MG63 (cell line): ENCODE data around the gene SNAPC3. TPM values are rescaled to one million over a fixed set of nuclear protein-coding genes. Genes with fewer than 3 reads are reported as not detected.
A peak's percentile ranks its signal among the peaks of the same experiment; 100 is the strongest.
"Not testable (repeated sequence)": the region's sequence is repeated elsewhere in the genome, so short reads cannot be mapped to it uniquely, and the experiment has no call there.

Experiments
- DNase-seq: peaks from one replicate; pipeline ENCODE4 v3.0.0-alpha.2; 2020
- H3K27me3 ChIP-seq: fragments of 250-450 bp; sonication (Bioruptor Pico); 2 replicates; pipeline ENCODE4 v1.5.1; 2020; ENCODE audit warnings: mild to moderate bottlenecking, moderate library complexity
- H3K36me3 ChIP-seq: fragments of 250-450 bp; sonication (Bioruptor Pico); 2 replicates; pipeline ENCODE4 v1.5.1; 2020; ENCODE audit warnings: mild to moderate bottlenecking, moderate library complexity
- H3K4me3 ChIP-seq: fragments of 250-450 bp; sonication (Bioruptor Pico); 2 replicates; pipeline ENCODE4 v1.5.1; 2020; ENCODE audit warnings: mild to moderate bottlenecking, moderate library complexity
- H3K9me3 ChIP-seq: fragments of 250-450 bp; sonication (Bioruptor Pico); 2 replicates; pipeline ENCODE4 v1.5.1; 2020; ENCODE audit warnings: mild to moderate bottlenecking, moderate library complexity
- total RNA-seq: library from RNA; depleted of rRNA; stranded (reverse); fragments of >200 nt; shearing (Covaris generic); gene quantifications from 2 replicates; pipeline ENCODE4 v1.2.3, GENCODE V29; 2014; ENCODE audit warnings: low replicate concordance

Gene SNAPC3
- total RNA-seq, 1 experiment from 2014 or later = 132 TPM

DNA sequence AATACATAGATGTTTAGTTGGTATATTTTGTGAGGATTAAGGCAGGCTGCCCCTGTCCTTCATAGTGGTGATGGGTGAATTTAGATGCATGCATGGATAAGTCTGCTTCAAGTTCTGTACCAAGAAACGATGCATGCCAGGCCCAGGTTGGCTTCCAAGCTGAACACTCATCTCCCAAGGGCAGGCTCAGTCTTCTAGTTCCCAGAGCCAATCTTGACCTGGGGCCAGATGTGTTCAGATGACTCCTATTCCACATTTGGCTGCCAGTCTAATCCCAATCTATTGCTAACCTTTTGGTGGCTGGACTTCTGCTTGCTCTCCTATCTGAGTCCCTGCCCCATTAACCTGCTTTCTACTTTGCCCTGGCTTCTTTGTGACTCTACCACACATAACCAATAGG lies 18.5 kb upstream of the SNAPC3 start:
- no peak overlapping the region for H3K4me3 ChIP-seq
- H3K36me3 ChIP-seq = no peaks in the 10 kb centered on the region
- H3K9me3 ChIP-seq = peaks cover 10% of the 10 kb centered on the region
- peaks cover 5% of the 10 kb centered on the region; the same call in 1 of the 2 replicates for H3K27me3 ChIP-seq
- peak; percentile 96 for DNase-seq

DNA sequence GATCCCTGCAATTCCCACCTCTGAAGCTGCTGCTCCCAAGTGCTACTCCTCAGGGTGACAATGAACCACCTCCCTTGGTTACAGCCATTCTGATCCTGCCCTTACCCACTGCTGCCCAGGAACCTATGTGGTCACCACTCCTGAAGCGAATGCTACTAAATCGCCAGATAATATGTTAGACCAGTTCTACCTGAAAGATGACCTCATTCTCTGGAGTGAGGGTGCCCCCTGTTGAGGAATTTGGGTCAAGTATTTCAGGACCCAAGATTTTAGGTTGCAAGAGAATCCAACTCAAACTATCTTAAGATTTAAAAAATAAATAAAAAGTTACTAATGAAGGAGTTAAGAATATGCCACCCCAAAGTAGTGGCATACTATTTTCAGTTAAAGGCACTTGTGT lies 5.8 kb upstream of the SNAPC3 start:
- peak; percentile 58 for DNase-seq
- peaks cover 1% of the 10 kb centered on the region; the same call in 1 of the 2 replicates for H3K27me3 ChIP-seq
- no peak overlapping the region for H3K4me3 ChIP-seq
- H3K36me3 ChIP-seq = no peaks in the 10 kb centered on the region
- peaks cover 16% of the 10 kb centered on the region for H3K9me3 ChIP-seq

DNA sequence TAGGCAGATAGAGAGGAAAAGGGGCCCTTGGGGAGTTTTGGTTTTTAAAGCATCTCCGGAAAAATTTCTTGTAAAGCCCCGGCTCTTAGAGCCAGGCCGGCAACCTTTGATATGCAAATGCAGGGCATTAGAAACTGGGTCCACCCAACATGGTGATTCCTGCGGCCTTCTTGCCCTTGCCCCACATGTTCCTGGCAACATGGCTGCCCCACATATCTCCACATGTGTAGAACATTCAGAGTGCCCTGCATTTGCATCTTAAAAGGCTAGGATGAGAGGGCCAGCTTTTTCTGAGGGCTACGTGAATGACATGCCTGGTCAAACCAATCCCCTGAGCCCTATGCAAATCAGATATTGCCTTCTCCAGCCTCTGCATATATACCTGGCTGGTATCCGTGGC lies 5.0 kb upstream of the SNAPC3 start:
- Histone ChIP-seq H3K4me3 (no peak overlapping the region), H3K27me3 (no peaks in the 10 kb centered on the region), H3K9me3 (peaks cover 16% of the 10 kb centered on the region), H3K36me3 (no peaks in the 10 kb centered on the region)
- DNase-seq = no peak

DNA sequence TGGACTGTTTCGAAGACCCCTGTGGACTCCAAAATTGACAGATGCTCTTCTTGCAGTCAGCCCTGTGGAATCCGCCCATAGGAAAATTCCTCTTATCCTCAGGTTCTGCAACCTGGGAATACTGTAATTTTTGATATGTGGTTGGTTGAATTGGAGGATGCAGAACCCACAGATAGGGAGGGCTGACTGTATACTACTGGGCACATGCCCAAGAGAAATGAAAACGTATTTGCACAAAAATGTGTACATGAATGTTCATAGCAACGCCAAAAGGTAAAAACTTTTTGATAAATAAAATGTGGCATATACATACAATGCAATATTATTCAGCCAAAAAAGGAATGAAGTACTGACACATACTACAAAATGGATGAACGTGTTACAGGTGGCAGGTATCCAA lies 1.9 kb upstream of the SNAPC3 start:
- DNase-seq = no peak
- peaks cover 27% of the 10 kb centered on the region for H3K36me3 ChIP-seq
- H3K4me3 ChIP-seq = no peak overlapping the region
- H3K27me3 ChIP-seq = no peaks in the 10 kb centered on the region
- H3K9me3 ChIP-seq = no peaks in the 10 kb centered on the region

DNA sequence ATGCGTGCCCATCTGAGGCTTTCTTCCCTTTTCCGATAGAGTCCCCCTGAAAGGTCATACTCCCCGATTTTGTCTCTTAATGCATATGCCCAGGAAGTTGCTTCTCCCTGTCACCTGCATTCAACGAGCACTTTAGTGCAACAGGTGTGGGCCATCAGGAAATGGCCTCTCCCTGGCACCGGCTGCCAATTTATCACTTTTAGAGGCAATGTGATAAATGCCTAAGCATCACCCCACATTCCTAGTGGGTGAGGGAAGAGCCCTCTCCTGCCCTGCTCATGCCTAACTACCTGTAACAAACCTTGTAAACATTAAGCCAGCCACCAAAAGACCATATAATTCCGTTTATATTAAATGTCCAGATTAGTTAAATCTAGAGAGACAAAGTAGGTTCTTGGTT lies 1.1 kb upstream of the SNAPC3 start:
- peaks cover 34% of the 10 kb centered on the region for H3K36me3 ChIP-seq
- DNase-seq = no peak
- peak overlapping the region; percentile 92 for H3K4me3 ChIP-seq
- H3K9me3 ChIP-seq = no peaks in the 10 kb centered on the region
- H3K27me3 ChIP-seq = no peaks in the 10 kb centered on the region

DNA sequence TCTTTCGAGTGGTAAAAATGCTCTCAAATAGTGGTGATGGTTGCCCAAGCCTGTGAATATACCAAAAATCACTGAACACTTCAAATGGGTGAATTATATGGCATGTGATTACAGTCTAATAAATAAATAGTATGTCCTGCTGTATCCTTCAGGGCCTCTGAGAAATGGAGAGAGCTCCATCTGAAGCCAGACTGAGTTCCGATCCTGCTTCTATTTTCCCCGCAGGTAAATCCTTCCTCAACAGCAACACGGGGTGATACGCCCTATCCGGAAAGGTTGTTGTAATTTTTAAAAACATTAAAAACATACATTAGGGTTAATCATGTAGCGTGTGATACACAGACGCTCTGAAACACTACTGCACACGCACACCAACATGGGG lies 695 bp upstream of the SNAPC3 start:
- Histone ChIP-seq H3K27me3 (no peaks in the 10 kb centered on the region), H3K36me3 (peaks cover 39% of the 10 kb centered on the region), H3K4me3 (peak overlapping the region; percentile 92), H3K9me3 (no peaks in the 10 kb centered on the region)
- no peak for DNase-seq

DNA sequence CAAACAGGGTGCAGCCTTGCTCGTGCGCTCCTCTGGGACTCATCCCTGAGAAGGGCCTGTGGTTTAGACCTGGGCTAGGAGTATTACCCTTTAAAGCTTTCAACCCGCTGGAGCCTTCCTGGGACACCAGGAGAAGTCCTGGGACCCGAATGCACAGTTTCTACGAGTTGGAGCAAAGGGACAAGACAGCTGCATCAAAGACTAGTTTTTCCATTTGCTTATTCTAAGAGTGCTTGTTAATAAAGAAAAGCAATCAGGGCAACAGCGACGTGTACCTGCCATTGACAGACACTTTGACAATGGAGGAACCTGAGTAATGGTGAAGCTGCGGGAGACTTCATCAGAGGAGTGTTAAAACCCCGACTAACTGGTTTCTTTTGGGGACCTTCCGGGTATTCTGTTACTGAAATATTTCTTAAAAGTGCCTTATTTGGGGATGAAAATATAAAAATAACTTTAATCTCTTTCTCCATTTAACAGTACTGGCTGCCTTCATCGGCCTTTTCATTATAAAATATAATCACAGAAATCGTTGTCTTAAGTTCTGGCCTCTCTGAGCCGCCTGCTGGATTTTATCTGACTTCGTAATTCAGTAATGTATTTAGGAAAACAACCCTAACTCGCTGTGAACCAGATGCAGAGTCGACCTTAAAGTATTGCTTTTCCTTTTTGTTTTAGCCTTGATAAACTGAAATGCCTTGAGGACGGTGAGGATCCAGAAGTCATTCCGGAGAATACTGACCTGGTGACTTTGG lies 732 bp downstream of the SNAPC3 start:
- Histone ChIP-seq H3K27me3 (no peaks in the 10 kb centered on the region), H3K4me3 (peak overlapping the region; percentile 92), H3K9me3 (no peaks in the 10 kb centered on the region), H3K36me3 (peaks cover 50% of the 10 kb centered on the region)
- no peak for DNase-seq

DNA sequence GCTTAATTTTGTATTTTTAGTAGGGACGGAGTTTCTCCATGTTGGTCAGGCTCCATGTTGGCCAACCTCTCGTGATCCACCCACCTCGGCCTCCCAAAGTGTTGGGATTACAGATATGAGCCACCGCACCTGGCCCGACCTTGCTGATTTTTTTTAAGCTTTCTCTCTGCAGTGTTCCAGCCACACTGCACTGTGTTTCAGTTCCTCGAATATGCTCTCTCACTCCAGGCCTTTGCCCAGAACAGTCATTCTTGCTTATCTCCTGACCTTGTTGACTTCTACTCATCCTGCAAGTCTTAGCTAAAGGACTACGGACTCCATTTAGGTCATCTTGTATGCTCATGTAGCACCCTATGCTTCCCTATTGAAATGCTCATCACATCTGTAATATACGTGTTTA lies 3.3 kb downstream of the SNAPC3 start:
- Histone ChIP-seq H3K4me3 (no peak overlapping the region), H3K9me3 (no peaks in the 10 kb centered on the region), H3K27me3 (no peaks in the 10 kb centered on the region), H3K36me3 (peaks cover 75% of the 10 kb centered on the region)
- no peak for DNase-seq

DNA sequence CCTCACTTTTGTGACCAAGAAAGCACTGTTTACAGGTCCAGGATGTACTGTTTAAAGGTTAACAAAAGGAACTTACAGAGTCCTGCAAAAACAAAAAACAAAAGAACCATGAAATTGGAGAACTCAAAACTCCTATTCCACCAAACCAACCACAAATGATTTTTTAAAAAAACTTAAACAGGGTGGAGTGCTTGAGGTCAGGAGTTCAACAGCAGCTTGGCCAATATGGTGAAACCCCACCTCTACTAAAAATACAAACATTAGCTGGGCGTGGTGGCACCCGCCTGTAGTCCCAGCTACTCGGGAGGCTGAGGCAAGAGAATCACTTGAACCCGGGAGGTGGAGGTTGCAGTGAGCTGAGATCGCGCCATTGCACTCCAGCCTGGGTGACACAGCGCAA lies 5.0 kb downstream of the SNAPC3 start:
- H3K4me3 ChIP-seq, DNase-seq, H3K9me3 ChIP-seq, H3K27me3 ChIP-seq: not testable (repeated sequence)
- peaks cover 85% of the 10 kb centered on the region for H3K36me3 ChIP-seq

DNA sequence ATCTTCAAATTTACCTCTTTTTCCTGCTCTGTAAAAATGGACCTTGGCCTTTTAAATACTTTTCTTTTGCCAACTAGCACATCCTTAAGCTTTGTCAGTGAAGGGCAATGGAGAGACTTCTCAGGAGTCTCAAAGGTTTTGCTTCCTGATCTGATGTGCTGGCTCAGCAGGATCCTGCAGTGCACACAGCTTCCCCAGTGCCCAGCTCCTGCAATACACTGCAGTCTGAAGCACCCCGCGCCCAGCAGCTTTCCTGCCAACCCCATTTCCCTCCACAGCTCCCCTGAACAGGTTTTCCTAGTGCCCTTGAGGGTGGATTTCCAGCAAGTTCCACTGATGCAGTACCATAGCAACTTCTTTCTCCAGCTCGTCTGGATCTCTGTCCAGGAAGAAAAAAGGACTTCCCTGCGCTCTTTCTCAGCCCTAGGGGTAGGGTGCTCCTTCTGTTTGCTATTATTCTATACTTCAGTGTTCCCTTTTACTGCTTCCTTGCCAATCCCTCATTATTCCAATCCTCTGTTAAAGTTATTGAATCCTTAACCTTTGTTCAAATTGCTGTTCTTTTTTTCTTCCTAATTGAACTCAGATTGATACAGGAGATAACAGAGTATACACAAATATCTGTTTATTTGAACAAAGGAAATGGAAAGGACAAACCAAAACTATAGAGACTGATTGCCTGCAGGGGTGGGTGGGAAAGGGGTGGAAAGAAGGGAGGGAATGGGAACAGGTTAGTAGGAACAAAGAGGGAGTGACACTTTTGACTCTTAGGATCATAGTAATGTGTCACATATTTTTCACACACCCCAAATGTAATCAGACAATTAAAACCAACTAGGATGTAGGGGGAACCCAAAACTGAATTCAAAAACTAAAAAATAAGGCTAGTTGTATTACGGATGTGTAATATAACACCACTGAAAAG lies 8.5 kb downstream of the SNAPC3 start:
- DNase-seq = no peak
- H3K4me3 ChIP-seq = no peak overlapping the region
- no peaks in the 10 kb centered on the region for H3K27me3 ChIP-seq
- peaks cover 86% of the 10 kb centered on the region for H3K36me3 ChIP-seq
- H3K9me3 ChIP-seq = no peaks in the 10 kb centered on the region

DNA sequence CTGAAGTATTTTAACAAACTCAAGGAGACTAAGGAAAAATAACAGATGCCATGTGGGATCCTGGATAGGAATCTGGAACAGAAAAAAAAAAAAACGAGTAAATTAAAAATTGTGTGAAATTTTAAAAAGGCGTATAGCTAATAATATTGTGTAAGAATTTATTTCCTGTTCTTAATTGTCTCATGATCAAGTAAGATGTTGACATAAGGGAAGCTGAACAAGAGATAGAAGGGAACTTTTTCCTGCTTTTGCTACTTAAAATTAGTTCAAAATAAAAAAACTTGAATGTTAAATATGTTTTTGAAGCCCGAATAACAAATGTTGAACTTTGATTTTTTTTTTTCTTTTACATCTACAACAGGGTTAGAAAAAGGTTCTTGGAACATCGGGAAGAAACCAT lies 10.5 kb downstream of the SNAPC3 start:
- no peaks in the 10 kb centered on the region for H3K27me3 ChIP-seq
- no peak overlapping the region for H3K4me3 ChIP-seq
- no peaks in the 10 kb centered on the region for H3K9me3 ChIP-seq
- DNase-seq = no peak
- H3K36me3 ChIP-seq = peaks cover 86% of the 10 kb centered on the region

DNA sequence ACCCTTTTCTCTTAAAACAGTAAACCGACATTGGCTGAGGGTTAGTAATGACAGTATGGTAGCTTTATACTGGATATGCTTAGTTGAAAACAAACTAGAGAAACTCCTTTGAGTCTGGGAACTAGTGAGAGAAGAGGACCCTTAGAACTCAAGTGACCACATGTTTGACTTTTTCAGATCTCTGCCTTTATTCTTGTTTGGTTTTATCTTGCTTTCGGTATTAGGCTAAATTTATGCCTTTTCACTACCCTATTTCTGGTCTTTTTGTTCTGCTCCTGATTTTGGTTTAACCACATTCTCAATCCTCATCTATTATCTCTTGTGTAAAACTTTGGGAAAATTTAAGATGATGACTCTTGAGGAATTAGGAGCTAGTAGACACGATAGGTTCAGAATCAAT lies 11.0 kb downstream of the SNAPC3 start:
- H3K27me3 ChIP-seq = no peaks in the 10 kb centered on the region

DNA sequence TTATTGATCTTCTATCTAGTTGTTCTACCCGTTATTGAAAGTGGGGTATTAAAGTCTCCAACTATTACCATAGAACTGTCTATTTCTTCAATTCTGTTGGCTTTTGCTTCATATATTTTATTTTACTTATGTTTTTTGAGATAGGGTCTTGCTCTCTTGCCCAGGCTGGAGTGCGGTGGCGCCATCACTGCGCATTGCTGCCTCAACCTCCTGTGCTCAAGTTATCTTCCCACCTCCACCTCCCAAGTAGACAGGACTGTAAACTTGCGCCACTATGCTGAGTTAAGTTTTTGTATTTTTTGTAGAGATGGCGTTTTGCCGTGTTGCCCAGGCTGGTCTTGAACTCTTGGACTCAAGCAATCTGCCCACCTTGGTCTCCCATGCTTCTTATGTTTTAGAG lies 16.2 kb downstream of the SNAPC3 start:
- Histone ChIP-seq H3K4me3 (no peak overlapping the region), H3K36me3 (peaks cover 75% of the 10 kb centered on the region), H3K27me3 (no peaks in the 10 kb centered on the region), H3K9me3 (no peaks in the 10 kb centered on the region)
- no peak for DNase-seq

More for the DNA sequence above, 11.0 kb downstream of the SNAPC3 start:
- Histone ChIP-seq H3K9me3 (no peaks in the 10 kb centered on the region), H3K4me3 (no peak overlapping the region), H3K36me3 (peaks cover 88% of the 10 kb centered on the region)
- no peak for DNase-seq

DNA sequence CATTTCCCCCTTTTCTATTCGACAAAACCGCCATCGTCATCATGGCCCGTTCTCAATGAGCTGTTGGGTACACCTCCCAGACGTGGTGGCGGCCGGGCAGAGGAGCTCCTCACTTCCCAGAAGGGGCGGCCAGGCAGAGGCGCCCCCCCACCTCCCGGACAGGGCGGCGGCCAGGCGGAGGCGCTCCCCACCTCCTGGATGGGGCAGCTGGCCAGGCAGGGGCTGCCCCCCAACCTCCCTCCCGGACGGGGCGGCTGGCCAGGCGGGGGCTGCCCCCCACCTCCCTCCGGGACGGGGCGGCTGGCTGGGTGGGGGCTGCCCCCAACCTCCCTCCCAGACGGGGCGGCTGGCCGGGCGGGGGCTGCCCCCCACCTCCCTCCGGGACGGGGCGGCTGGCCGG lies 19.2 kb downstream of the SNAPC3 start:
- peaks cover 80% of the 10 kb centered on the region for H3K36me3 ChIP-seq
- not testable (repeated sequence) for DNase-seq, H3K27me3 ChIP-seq, H3K4me3 ChIP-seq, H3K9me3 ChIP-seq

DNA sequence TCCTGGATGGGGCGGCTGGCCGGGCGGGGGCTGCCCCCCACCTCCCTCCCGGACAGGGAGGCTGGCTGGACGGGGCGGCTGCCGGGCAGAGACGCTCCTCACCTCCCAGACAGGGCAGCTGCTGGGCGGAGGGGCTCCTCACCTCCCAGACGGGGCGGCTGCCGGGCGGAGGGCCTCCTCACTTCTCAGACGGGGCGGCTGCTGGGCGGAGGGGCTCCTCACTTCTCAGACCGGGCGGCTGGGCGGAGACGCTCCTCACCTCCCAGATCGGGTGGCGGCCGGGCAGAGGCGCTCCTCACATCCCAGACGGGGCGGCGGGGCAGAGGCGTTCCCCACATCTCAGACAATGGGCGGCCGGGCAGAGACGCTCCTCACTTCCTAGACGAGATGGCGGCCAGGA lies 19.6 kb downstream of the SNAPC3 start:
- not testable (repeated sequence) for DNase-seq, H3K9me3 ChIP-seq, H3K27me3 ChIP-seq, H3K4me3 ChIP-seq
- peaks cover 80% of the 10 kb centered on the region for H3K36me3 ChIP-seq

DNA sequence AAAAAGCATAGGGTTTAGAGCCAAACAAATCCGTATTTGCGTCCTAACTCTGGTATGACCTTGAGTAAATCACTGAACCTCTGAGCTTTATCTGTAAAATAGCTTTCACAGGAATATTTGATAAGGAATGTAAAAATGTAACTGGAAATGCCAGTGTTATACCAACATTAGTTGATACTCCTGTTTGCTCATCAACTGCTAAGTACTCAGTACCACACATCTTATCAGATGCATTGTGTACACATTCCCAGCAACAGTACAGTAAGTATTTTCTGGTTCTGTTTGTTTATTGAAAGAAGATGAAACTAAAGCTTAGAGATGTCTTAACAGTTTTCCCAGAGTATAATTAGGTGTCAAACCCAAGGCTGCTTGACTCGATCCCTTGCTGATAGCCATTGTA lies 21.5 kb downstream of the SNAPC3 start:
- Histone ChIP-seq H3K27me3 (no peaks in the 10 kb centered on the region), H3K9me3 (no peaks in the 10 kb centered on the region), H3K4me3 (no peak overlapping the region), H3K36me3 (peaks cover 80% of the 10 kb centered on the region)
- no peak for DNase-seq

DNA sequence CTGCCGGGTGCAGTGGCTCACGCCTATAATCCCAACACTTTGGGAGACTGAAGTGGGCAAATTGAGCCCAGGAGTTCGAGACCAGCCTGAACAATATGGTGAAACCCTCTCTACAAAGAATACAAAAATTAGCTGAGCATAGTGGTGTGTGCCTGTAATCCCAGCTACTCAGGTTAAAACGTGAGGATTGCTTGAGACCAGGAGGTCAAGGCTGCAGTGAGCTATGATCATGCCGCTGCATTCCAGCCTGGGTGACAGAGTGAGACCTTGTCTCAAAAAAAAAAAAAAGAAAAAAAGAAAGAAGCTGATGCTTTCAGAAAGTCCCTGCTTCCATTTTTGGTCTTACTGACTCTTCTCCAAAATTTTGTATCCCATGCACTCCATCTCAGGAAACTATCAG lies 31.3 kb downstream of the SNAPC3 start:
- Histone ChIP-seq H3K27me3 (no peaks in the 10 kb centered on the region), H3K9me3 (no peaks in the 10 kb centered on the region), H3K4me3 (no peak overlapping the region), H3K36me3 (peaks cover 92% of the 10 kb centered on the region)
- DNase-seq = no peak

DNA sequence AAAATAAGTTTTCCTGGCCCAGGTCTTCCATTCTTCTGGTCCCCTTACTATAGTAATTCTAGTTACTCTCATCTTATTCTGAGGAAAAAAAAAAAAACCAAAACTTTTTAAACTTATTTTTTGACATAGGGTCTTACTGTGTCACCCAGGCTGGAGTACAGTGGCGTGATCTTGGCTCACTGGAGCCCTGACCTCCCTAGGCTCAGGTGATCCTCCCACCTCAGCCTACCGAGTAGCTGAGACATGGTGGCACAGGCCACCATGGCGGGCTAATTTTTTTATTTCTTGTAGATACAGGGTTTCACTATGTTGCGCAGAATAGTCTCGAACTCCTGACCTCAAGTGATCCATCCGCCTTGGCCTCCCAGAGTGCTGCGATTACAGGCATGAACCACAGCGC lies 38.4 kb downstream of the SNAPC3 start:
- no peaks in the 10 kb centered on the region for H3K9me3 ChIP-seq
- peaks cover 92% of the 10 kb centered on the region for H3K36me3 ChIP-seq
- H3K4me3 ChIP-seq = no peak overlapping the region
- no peak for DNase-seq
- no peaks in the 10 kb centered on the region for H3K27me3 ChIP-seq
